GM12801 (cell line): ENCODE data around the gene OR7G1.

ENCODE experiments used
- CTCF ChIP-seq: IDR thresholded peaks from one replicate; pipeline ENCODE4 v1.5.1; 2011; ENCODE audit warnings: control low read depth; ENCODE audit not compliant: insufficient read length; ENCODE audit errors: extremely low read depth

Gene OR7G1

GRCh38 chr19:9086761-9087160, 28.8 kb downstream of the OR7G1 start, which contains the start of gene OR1M1:
OR1M1 (plus strand) TSS chr19:9087061; CDS start chr19:9093245, 6,184 bp downstream.
- TF ChIP-seq CTCF: no peak

GRCh38 chr19:9078651-9079050, 36.9 kb downstream of the OR7G1 start:
- TF ChIP-seq CTCF: no peak

GRCh38 chr19:9076901-9077300, 38.7 kb downstream of the OR7G1 start:
- TF ChIP-seq CTCF: no peak

- no peak for TF ChIP-seq CTCF
Observed at GRCh38 chr19:9075064-9075949, 40.3 kb downstream of the OR7G1 start.

- TF ChIP-seq CTCF: no peak
Observed at GRCh38 chr19:9073806-9074205, 41.8 kb downstream of the OR7G1 start.

GRCh38 chr19:9070066-9070465, 45.5 kb downstream of the OR7G1 start:
- no peak for TF ChIP-seq CTCF

GRCh38 chr19:9065457-9066014, 50.0 kb downstream of the OR7G1 start:
- no peak for TF ChIP-seq CTCF
